ENCODE data around the gene VPS18.

Gene VPS18

DNA sequence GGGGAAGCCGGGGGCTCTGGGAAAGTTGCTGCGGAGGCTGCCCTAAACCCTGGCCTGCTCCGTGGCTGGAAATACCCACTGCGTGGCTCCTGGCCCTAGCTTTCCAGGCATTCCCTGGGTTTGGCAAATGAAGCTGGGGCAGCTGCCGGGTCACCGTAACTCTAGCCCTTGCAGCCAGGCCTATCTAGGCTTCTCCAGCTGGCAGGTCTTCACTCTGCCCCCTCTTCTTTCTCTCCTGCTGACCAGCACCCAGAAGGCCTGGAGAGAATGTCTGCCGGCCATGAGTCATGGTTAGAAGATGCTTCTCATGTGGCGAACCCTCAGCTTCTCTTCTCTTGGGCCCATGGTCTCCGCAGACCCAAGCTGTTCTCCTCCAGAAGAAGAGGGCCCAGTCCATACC, 29.3 kb downstream of the VPS18 start:
- no peak for DNase-seq

DNA sequence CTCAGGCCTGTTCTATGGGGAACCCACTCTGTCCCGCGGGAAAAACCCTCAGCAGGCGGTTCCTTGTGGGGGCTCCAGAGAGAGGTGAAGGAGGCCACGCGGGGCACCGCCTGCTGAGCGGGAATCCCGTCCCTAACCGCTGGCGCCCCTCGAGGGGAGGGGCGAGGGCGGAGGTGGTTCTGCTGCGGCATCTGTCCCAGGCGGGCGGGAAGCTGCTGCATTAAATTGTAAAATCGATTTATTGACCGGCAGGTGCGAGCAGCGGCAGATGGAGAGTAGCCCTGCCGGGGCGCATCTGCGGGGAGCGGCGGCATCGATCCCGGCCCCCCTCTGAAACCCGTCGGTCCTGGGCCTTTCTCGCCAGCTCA, 31.2 kb downstream of the VPS18 start:
- no peak for DNase-seq

GRCh38 chr15:40925863-40926658, 31.8 kb downstream of the VPS18 start:
- DNase-seq: no peak

GRCh38 chr15:40926659-40927494, 32.6 kb downstream of the VPS18 start:
- DNase-seq: no peak

- no peak for DNase-seq
Measured at GRCh38 chr15:40927495-40927872, 33.2 kb downstream of the VPS18 start.

GRCh38 chr15:40927873-40928806, 33.9 kb downstream of the VPS18 start:
- peak; percentile 30 for DNase-seq

- DNase-seq: peak; percentile 28
Measured at GRCh38 chr15:40928821-40929659, 34.8 kb downstream of the VPS18 start, which contains the start of gene DLL4. Gene DLL4, plus strand, starts transcription at chr15:40929340. Its CDS starts 329 bp downstream, at chr15:40929669.

DNA sequence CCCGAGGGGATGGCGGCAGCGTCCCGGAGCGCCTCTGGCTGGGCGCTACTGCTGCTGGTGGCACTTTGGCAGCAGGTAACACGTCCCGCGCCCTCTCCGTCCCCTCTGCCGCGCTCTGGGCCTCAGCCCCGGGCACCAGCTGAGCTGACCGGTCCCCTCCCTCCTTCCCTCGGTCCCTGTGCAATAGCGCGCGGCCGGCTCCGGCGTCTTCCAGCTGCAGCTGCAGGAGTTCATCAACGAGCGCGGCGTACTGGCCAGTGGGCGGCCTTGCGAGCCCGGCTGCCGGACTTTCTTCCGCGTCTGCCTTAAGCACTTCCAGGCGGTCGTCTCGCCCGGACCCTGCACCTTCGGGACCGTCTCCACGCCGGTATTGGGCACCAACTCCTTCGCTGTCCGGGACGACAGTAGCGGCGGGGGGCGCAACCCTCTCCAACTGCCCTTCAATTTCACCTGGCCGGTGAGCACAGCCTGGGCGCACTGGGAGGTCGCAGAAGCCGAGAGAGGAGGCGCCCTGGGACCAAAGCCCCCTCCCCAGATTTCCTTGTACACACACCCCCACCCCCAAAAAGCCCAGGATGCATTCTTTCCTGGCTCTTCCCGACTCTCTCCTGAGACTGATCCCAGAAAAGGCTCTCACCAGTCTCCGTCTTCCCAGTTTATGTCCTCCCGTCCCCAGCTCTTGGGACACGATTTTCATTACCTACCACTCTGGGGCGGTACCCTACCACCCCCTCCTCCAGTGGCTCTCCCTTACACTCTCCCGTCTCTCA, 35.6 kb downstream of the VPS18 start:
- no peak for DNase-seq

DNA sequence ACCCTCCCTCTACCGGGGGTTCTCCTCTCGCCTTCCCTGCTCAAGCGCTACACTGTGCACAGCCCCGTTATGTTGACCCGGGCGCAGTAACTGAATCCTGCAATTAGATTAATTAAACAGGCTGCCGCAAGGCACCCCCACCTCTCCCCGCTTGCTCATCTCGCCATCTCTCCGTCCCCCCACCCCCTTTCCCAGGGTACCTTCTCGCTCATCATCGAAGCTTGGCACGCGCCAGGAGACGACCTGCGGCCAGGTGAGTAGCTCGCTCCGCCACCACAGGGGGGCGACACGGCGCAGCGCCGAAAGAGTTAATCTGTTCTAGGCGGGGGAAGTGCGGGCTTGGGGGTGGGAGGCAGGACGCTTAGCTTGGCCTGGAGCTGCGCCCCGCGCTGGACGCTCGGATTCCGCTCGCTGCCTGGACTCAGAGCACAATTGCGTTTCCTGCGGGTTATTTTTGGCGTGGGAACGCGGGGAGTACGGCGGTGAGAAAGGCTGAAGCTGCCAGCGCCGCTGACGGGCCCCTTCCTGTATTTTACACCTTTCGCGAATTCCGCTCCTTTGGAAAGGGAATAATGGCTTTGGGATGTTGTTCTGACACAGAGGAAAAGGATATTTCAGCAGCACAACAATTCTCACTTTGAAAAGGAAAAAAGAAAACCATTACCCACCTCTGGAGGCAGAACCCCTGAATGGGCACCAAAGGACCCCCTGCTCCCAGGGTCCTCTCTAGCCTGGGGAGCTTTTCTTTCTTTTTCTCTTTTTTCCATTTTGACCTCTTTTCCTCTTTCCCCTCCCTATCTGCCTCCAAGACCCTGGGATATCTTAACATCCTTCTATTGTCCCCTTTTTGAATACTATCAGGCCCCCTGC, 36.4 kb downstream of the VPS18 start:
- DNase-seq: no peak

- DNase-seq: no peak
Measured at GRCh38 chr15:40931300-40932142, 37.3 kb downstream of the VPS18 start.

- peak; percentile 44 for DNase-seq
Measured at GRCh38 chr15:40932156-40932555, 37.9 kb downstream of the VPS18 start.

DNA sequence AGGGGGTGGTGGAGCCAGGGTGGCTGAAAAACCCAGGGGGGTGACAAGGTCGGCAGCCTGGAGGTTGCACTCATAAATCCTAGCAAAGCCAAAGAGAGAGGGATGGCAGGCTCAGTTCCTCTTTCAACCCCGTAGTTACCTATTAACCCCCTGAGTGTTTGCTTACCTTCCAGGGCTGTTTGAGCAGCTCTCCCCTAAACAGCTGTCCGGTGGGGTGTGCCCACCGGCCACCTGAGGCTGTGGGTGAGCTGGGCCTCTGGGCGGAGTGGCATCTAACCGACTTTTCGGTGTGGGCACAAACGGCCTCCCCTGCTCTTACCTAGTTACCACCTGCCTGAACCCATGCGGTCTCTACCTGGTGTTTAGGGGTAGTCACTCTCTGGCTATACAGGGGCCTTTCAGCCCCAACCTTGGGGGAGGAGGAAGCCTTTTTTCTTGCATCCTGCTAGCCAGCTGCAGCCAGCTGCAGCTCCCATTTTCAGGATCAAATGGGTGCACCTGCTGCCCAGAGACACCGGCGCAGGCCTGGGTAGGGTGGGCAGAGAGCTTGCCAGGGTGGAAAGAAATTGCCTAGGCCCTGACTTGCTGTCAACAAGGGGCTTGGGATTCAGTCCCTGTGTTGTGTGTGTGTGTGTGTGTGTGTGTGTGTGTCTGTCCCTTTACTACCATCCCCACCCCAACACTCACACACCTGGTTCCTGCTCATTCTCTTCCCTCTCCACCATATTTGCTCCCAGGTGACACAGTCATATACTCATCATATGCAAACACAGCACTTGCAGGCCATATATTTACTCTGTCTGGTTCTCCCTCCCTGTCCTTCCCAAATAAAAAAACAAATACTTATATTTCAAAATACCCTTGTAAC, 38.6 kb downstream of the VPS18 start:
- peak; percentile 76 for DNase-seq

GRCh38 chr15:40933517-40933902, 39.3 kb downstream of the VPS18 start:
- no peak for DNase-seq

- DNase-seq: no peak
Measured at GRCh38 chr15:40934457-40934856, 40.2 kb downstream of the VPS18 start.

DNA sequence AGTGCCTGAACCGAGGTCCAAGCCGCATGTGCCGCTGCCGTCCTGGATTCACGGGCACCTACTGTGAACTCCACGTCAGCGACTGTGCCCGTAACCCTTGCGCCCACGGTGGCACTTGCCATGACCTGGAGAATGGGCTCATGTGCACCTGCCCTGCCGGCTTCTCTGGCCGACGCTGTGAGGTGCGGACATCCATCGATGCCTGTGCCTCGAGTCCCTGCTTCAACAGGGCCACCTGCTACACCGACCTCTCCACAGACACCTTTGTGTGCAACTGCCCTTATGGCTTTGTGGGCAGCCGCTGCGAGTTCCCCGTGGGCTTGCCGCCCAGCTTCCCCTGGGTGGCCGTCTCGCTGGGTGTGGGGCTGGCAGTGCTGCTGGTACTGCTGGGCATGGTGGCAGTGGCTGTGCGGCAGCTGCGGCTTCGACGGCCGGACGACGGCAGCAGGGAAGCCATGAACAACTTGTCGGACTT, 42.0 kb downstream of the VPS18 start:
- DNase-seq: no peak

DNA sequence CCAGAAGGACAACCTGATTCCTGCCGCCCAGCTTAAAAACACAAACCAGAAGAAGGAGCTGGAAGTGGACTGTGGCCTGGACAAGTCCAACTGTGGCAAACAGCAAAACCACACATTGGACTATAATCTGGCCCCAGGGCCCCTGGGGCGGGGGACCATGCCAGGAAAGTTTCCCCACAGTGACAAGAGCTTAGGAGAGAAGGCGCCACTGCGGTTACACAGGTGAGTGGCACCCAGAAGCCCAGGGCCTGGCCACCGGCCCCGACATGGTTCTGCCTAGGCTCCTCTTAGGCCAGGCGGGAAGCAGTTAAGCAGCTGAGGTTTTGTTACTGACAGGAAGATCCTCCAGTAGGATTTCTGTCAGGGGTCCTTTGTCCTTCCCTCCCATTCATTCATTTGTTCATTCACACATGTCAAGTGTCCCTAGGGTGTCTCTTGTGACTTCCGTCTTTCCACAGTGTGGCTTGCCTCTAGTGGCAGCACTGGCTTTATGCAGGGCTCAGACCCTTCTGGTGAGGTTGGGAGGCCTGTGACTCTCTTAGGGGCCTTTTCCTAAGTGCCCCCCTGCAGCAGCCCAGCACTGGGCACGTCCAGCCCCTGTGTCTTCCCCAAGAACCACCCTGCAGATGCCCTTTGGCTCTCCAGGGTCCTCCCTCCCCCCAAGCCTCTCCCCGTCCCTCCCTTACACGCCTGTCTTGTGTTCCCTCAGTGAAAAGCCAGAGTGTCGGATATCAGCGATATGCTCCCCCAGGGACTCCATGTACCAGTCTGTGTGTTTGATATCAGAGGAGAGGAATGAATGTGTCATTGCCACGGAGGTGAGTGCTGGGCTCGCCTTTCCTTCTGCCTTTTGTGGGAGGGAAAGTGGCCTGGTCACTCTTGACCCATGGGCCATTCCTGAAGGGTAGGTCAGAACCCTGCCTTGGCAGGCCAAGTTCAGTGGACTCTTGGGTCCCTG, 42.7 kb downstream of the VPS18 start:
- DNase-seq: no peak
